Spleen (tissue), 7 donors: Measurements from ENCODE around the gene ZNF469.

Source experiments
- POLR2A ChIP-seq, 3 donors: fragments of 450-650 bp; IDR thresholded peaks; one replicate each; pipeline ENCODE4 v1.5.1; 2017; ENCODE audit warnings: antibody characterized with exemption in 3 of 3, mild to moderate bottlenecking in 1 of 3
- TF ChIP-seq, protein P1 (sequence below), 11 experiments: fragments of 200-600 bp in 7 of 11; fragments of 450-650 bp in 4 of 11; sonication (generic) in 4 of 11; IDR thresholded peaks in 8 of 11; conservative IDR thresholded peaks in 3 of 11; 1 replicate in 7 of 11; 2 replicates in 4 of 11; pipeline versions ENCODE4 v1.4.0 to v1.8.0; 2016 to 2021; ENCODE audit warnings: antibody characterized with exemption in 11 of 11, inconsistent platforms in 4 of 11, mild to moderate bottlenecking in 1 of 11
- donor health status: DM: no; HTN: no; CAD: no; lungs with moderate emphysema.
- donor health status: DM: no; HTN: no; CAD: no.
- donor health status: DM: no; HTN: no; CAD: no.

GRCh38 chr16:88384222-88385111 is 1.7 kb downstream of the ZNF469 start:
- TF ChIP-seq, protein P1, sequence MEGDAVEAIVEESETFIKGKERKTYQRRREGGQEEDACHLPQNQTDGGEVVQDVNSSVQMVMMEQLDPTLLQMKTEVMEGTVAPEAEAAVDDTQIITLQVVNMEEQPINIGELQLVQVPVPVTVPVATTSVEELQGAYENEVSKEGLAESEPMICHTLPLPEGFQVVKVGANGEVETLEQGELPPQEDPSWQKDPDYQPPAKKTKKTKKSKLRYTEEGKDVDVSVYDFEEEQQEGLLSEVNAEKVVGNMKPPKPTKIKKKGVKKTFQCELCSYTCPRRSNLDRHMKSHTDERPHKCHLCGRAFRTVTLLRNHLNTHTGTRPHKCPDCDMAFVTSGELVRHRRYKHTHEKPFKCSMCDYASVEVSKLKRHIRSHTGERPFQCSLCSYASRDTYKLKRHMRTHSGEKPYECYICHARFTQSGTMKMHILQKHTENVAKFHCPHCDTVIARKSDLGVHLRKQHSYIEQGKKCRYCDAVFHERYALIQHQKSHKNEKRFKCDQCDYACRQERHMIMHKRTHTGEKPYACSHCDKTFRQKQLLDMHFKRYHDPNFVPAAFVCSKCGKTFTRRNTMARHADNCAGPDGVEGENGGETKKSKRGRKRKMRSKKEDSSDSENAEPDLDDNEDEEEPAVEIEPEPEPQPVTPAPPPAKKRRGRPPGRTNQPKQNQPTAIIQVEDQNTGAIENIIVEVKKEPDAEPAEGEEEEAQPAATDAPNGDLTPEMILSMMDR (IDR thresholded peaks at IDR 0.05 in 8 of 11, conservative IDR thresholded peaks at IDR 0.05 in 3 of 11): no peak
- TF ChIP-seq POLR2A (IDR thresholded peaks at IDR 0.05): no peak
